HG03175 (cell line): Measurements from ENCODE around the gene BABAM2.
"Not testable (repeated sequence)": the region's sequence is repeated elsewhere in the genome, so short reads cannot be mapped to it uniquely, and the experiment has no call there.

Experiments used
- ATAC-seq: cut with Tn5 transposase; IDR thresholded peaks from one replicate; pipeline ENCODE4 v1.9.1; 2021; ENCODE audit warnings: mild to moderate bottlenecking, moderate library complexity; ENCODE audit not compliant: unreplicated experiment

BABAM2 gene

DNA sequence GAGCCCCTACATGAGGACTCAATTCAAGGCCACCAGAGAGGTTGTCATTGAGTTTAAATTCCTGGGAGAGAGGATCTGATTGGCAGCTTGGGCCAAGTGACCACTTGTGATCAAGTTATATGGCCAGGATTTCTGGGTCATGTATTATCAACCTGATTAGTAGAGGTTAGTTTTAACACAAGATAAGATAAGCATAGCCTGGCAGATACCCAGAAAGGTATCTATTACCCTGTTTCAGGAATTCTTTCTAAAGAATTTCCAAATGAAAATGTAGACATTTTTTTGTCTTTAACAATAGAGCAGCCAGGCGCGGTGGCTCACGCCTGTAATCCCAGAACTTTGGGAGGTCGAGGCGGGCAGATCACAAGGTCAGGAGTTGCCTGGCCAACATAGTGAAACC lies 50.5 kb downstream of the BABAM2 start:
- no peak for ATAC-seq

DNA sequence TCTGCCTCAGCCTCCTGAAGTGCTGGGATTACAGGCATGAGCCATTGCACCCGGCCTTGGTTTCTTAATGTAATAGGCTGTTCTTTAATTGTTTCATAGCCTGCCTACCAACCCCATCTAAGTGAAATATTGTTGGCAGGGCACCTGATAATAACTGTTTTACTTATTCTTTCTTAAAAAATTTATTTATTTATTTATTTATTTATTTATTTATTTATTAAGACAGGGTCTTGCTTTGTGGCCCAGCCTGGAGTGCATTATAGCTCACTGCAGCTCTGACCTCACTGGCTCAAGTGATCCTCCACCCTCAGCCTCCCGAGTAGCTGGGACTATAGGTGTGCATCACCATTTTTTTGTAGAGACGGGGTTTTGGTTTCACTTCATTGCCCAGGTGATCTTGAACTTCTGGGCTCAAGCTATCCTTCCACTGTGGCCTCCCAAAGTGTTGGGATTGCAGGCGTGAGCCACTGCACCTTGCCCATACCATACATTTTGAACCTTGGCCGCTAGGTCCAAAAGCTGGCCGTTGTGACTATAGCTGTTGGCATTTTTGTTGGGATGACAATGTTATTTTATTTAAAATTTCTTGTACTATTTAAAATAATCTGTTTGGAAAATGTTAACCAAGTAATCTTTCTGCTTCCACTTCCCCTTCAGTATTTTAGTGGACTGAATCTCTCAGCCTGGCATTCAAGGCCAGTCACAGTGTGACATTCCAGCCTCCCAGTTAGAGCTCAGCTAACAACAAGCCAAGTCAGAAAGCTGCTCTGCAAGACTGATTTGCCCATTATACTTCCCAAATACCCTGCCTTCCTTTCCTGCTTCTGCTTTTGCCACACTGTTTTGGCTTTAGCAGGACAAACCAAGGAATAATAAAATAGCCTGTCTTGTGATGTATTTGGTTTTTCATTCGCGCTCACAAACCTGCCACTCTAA lies 52.4 kb downstream of the BABAM2 start:
- no peak for ATAC-seq

DNA sequence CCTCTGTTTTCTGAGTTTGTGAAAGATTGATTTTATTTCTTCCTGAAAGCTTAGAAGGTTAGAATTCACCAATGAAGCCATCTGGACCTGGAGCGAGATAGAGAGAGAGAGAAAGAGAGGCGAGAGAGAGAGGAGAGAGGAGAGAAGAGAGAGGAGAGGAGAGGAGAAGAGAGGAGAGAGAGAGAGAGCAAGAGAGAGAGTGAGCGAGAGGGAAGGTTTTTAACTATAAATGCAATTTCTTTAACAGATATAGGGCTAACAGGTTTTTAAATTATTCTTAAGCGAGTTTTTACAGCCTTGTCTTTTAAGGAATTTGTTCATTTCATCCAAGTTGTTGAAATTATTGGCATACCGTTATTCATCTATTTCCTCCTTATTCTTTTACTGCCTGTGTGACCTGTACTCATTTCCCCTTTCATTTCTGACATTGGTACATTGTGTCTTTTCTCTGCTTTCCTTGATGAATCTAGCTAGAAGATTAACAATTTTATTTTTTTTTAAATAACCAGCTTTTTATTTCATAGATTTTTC lies 56.1 kb downstream of the BABAM2 start:
- ATAC-seq, result no peak

DNA sequence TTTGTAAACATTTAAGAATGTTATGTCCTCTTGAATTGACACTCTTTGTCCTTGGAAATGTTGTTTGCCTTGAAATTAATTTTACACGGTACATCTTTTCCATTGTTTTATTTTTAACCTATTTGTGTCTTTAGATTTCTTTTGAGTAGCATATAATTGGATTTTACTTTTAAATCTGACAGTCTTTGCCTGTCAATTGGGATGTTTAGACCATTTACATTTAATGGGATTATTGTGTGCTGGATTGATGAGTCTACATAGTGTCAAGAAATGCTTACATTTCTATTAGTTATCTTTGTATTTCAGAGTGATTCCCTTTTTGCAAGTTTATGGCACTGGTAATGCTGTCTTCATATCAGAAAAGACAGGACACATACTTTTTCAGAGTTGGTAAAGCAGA lies 61.5 kb downstream of the BABAM2 start:
- no peak for ATAC-seq

DNA sequence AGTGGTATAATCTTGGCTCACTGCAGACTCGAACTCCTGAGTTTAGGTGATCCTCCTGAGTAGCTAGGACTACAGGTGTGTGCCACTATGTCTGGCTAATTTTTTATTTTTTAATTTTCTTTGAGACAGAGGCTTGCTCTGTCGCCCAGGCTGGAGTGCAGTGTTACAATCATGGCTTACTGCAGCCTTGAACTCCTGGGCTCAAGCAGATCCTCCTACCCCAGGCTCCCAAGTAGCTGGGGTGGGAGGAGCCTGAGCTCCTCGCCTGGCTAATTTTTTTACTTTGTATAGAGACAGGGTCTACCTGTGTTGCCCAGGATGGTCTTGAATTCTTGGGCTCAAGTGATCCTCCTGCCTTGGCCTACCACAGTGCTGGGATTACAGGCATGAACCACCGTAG lies 62.5 kb downstream of the BABAM2 start:
- ATAC-seq, result no peak

DNA sequence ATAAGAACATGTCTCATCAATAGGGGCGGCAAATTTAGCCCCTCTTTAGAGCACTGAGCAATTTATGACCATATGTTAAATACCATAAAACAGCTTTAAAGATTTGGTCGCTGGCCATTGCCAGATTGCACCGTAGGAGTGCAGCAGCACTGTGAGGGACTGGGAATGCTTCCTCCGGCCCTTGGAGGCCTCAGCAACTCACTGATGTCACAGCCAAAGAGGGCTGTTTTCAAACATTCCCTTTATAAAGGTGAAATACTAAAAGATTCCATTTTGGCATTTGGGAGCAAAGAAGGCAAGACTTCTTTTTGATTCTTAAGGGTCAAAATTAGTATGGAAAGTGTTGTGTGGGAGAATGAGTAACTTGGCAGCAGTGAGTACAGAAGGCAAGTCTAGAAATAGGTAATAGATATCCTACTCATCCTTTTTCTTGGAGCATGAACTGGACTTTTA lies 63.7 kb downstream of the BABAM2 start:
- ATAC-seq, result no peak

DNA sequence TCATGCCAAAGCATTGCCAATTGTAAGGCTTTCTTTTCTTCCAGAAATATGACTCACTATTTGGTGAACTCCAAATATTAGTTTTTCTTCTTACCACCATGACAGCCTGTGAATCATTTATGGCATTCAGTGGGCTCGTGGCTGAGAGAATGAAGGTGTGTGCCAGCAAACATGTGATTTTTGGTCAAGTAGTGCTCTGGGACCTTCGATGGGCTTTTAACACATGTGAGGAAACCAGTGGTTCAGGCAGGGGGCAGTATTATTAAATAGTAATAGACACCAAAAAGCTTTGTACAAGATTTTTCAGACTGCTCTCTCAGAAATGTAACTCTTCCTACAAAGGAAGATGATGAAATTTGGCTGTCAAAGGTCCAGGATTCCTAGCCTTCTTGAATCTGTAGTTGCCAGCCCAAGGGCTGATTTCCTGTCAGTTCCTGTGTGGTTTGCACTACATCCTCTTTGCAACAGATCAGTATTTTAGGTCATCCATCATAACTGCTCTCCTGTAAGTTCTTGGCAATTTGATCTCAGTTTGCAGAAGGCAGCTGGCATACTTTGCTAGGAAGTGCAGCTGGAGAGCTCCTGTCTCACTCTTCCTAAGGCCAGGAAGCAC lies 64.3 kb downstream of the BABAM2 start:
- no peak for ATAC-seq

DNA sequence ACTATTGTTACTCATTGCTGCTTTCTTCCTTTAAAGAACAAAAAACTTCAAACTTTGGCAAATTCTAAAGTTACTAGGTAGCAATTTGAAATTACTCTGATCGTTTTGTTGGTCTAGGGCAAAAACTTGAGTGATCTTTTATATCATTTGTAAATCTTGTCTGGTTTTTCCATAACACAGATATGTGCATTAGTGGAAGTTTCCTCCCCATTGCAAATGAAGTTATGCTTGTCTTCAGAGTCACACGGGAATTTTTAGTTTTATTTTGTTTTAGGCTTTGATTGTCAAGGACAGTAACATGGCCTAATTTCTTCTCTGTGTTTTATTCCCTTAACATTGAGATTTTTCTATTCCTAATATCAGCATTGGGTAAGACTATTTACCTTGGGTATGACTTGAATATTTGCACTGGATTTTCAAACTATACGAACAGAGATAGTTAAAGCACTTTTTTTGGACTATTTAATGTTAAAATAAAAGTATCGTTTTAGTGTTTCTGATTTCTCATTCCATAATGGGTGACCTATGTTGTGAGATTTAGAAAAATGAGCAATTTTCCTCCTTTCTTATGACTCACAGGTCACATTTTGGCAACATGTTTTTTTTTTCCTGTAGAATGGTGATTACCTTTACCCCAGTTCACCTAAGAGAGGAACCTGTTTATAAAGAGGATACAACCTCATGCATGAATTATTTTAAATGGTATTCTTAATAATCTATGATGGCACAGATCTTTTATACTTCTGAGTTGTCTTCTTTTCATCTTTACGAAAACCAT lies 65.0 kb downstream of the BABAM2 start:
- no peak for ATAC-seq

DNA sequence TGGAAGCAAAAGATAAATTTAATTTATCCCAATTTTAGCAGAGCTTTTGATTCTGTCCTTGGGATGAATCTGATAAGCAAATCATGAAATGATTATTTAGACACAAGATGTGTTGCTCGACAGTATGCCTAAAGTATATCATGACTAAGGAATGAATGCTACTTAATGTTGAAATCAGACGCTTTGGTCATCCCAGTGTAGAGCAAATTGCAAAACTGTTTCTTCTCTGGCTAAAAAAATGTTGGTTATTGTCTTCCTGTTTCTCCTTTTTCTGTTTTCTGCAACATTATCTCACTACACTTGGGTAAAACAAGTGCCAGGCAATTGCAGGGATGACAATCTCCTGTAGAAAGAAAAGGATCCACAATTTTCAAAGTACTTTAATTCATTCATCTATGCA lies 66.4 kb downstream of the BABAM2 start:
- ATAC-seq, result no peak

DNA sequence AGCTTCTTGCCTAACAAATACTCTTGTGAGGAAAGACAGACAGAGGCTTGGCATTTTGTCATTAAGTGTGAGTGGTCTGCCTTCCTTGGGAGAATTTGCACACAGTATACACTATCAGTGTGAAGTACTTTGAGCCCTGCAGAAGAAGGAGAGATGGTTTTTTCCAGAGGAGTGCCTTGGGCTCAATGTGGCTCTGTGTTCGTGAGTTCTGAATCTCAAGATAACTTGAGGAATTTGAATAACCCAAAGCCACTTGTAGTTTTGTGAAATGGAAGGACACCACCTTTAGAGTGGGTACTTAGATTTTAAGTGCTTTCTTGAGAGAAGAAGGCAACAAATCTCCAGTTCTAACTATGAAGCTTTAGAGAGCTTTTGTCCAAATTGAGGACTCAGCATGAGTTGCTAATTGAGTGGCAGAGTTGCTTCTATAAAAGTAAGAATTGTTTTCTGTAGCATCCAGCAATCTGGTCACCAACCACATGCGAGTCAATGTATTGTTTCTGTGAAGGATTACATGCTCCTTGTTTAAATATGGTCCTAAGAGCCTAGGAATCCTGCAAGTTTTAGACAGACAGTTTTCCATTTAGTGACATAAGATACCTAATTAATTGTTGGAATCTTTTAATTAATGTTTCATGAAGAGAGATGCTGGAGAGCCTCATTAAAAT lies 68.3 kb downstream of the BABAM2 start:
- no peak for ATAC-seq

DNA sequence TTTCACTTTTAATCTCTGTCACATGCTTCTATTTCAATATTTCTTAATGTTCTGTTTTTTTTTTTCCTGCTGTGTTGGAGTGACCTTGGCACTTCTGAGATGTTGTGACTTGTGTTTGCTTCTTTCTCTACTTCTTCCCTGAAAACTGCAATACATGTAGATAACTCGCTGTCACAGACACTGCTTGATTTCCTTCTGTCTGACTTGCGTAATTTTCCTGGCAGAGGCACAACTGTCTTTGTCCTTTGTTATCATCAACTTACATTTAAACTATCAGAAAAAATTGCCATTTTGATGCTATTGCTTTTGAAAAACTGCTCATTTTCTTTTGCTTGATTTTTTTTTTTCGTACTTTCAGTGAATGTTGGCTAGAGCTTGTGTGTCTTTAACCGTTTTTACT lies 69.0 kb downstream of the BABAM2 start:
- ATAC-seq, result no peak

DNA sequence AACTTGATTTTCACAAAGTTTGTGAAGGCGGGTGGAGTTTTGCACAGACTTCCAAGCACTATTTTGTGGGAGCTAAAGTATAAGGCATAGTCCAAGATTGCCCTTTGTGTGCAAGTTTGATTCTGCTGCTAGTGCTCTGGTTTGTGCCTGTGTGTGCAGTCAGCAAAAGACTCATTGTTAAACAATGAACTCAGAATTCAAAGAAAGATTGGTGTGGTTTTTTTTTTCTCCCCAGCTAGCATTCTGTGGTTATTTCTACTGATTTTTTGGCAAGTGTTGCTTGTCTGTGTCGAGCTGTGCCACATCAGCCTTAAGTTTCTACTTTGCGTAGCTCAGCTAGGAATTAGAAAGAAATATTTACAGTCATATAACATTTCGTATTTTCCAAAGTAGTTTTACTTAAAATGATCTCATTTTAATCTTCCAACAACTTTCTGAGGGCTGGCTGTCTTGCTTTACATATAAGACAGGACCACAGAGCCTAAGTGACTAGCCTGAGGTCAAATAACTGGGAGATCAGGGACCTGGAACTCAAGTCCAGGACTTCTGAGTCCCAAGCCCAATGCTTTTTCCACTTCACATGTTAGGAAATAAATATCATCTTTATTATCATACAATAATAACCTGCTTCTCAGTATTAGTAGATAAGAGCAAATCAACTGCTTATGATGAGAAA lies 69.8 kb downstream of the BABAM2 start:
- no peak for ATAC-seq

DNA sequence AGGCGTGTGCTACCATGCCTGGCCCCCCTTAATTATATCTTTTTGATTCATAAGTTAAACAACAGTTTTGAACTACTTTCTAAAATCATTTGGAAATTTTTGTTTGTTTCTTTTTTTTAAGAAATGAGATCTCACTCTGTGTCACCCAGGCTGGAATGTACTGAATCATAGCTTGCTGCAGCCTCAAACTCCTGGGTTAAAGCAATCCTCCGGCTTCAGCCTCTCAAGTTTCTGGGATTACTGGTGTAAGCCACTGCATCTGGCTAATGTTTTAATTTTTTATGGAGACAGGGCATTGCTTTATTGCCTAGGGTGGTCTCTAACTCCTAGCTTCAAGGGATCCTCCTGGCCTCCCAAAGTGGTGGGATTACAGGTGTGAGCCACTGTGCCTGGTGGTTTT lies 71.5 kb downstream of the BABAM2 start:
- no peak for ATAC-seq

DNA sequence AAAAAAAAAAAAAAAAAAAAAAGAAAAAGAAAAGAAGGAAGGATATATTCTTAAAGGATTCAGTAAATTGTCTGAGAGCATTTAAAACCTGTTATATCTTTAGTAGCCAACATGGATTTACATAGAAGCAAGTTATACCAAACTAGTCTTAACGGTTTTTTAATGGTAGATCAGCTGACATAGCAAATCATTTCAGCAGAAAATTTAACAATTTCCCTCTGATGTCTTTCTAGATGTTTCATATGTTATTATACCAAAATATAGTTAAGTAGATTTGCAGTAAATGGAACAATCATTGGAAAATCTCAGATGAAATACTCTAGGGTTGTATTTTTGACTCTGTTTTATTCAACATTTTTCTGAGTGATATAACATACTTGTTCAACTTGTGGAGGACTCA lies 72.9 kb downstream of the BABAM2 start:
- no peak for ATAC-seq

DNA sequence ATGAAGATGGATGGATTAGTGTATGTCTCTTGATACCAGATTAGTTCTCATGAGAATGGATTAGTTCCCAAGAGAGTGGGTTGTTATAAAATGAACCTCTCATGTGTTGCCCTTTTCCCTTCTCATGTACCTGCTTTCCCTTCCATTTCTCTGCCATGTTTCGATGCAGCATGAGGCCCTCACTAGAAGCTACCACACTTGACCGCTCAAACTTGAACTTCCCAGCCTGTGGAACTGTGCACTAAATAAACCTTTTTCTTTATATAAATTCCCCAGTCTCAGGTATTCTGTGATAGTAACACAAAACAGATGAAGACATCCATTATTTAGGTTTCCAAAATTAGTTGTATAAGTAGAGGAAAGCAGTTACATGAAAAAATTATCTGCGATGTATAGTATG lies 73.5 kb downstream of the BABAM2 start:
- no peak for ATAC-seq

DNA sequence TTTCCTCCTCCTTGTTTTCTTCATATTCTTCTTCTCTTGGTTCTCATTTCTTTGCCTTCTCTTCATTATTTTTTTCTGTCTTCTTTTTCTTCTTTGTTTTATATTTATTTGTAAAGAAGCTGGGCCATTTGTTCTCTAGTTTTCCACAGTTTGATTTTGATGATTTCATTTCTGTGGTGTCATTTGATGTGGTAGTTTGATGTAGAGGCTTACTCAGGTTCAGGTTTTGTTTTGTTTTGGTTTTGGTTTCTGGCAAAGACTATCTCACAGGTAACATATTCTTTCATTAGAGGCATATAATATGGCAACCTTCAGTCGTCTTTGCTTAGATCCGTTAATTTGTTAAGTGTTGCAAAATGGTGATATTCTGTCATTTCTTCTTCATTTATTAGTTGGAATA lies 75.3 kb downstream of the BABAM2 start:
- ATAC-seq, result no peak

DNA sequence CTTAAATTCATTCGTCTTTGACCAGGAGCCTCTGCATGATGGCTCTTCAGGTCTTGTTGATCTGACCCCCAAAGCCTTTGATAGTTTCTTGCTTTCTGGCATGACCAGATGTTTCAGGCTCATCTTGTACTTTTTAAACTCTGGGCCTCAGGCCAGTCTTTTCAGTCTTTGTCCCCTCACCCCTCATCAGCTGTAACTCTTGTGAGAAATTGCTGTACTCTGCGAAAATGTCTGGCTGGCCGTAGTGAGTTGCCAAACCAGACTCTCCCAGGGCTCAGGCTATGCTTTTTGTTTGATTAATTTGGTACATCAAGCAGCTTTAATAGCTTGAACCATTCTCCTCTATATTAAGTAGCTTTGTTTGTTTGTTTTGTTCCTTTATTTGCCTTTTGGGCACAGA lies 75.9 kb downstream of the BABAM2 start:
- ATAC-seq, result no peak

DNA sequence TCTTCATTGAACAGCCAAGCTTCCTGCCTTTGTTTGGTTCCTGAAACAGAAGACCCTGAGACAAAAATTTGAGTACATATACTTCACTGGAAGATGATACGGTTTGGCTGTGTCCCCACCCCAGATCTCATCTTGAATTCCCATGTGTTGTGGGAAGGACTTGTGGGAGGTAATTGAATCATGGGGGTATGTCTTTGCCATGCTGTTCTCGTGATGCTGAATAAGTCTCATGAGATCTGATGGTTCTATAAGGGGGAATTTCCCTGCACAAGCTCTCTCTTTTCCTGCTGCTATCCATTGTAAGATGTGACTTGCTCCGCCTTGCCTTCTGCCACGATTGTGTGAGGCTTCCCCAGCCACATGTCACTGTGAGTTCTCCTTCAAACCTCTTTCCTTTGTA lies 76.5 kb downstream of the BABAM2 start:
- no peak for ATAC-seq

DNA sequence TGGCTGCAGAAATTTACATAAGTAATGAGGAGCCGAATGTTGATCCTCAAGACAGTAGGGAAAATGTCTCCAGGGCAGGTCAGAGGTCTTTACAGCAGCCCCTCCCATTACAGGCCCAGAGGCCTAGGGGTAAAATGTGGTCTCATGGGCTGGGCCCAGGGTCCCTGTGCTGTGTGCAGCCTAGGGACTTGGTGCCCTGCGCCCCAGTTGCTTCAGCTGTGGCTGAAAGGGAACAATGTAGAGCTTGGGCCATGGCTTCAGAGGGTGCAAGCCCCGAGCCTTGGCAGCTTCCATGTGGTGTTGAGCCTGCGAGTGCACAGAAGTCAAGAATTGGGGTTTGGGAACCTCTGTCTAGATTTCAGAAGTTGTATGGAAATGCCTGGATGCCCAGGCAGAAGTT lies 77.5 kb downstream of the BABAM2 start:
- not testable (repeated sequence) for ATAC-seq

DNA sequence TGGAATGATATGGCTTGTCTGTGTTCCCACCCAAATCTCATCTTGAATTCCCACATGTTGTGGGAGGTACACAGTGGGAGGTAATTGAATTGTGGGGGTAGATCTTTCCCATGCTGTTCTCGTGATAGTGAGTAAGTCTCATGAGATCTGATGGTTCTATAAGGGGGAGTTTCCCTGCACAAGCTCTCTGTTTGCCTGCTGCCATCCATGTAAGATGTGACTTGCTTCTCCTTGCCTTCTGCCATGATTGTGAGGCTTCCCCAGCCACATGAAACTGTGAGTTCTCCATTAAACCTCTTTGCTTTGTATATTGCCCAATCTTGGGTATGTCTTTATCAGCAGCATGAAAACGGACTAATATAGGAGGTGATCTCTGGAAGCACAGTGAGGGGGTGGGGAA lies 78.4 kb downstream of the BABAM2 start:
- ATAC-seq, result not testable (repeated sequence)
